IMR-90 (cell line): ENCODE results near the gene GRM4. TPM values are rescaled to one million over a fixed set of nuclear protein-coding genes. Genes with fewer than 3 reads are reported as not detected.

ENCODE experiments used
- ATAC-seq: fragments of 200-7000 bp; cut with Tn5 transposase; 2 replicates; pipeline ENCODE4 v1.9.1; 2020; ENCODE audit warnings: low read depth, mild to moderate bottlenecking, moderate library complexity
- BruUV-seq: library from RNA; stranded (reverse); fragments of 400-500 nt; replicated peaks from 2 replicates; lab custom pipeline; 2021; lab: Mats Ljungman, UMichigan
- CTCF ChIA-PET: fragments of 300-600 bp; formaldehyde crosslinking; extraction: SDS; loops from one replicate; lab custom pipeline; 2021; ENCODE audit warnings: antibody characterized with exemption; lab: Yijun Ruan, JAX
- POLR2A ChIA-PET: fragments of 300-600 bp; sonication (Branson Sonifier 250); formaldehyde crosslinking; loops from one replicate; lab custom pipeline; 2022; ENCODE audit warnings: antibody characterized with exemption; ENCODE audit not compliant: unreplicated experiment; lab: Charles Lee
- DNase-seq: peaks from one replicate; pipeline ENCODE4 v3.0.0; 2013
- H2AFZ ChIP-seq: replicated peaks from 2 replicates; pipeline ENCODE3; 2013; ENCODE audit warnings: low read length, mild to moderate bottlenecking; ENCODE audit not compliant: poor library complexity
- H2AK5ac ChIP-seq: 2 replicates; pipeline ENCODE4 v1.6.1; 2013; ENCODE audit warnings: low read depth, low read length, inconsistent platforms
- H2AK9ac ChIP-seq: replicated peaks from 2 replicates; pipeline ENCODE3; 2013; ENCODE audit warnings: mild to moderate bottlenecking, low read depth, low read length, moderate library complexity; ENCODE audit not compliant: poor library complexity
- H2BK120ac ChIP-seq: 2 replicates; pipeline ENCODE4 v1.6.1; 2013; ENCODE audit warnings: low read depth, low read length, inconsistent platforms
- H2BK15ac ChIP-seq: 3 replicates; pipeline ENCODE4 v1.6.1; 2013; ENCODE audit warnings: low read depth, low read length, inconsistent platforms
- H2BK20ac ChIP-seq: 2 replicates; pipeline ENCODE4 v1.6.1; 2013; ENCODE audit warnings: low read depth, mild to moderate bottlenecking, inconsistent platforms, low read length, moderate library complexity
- H2BK5ac ChIP-seq: 2 replicates; pipeline ENCODE4 v1.6.1; 2013; ENCODE audit warnings: mild to moderate bottlenecking, low read depth, low read length, inconsistent platforms; ENCODE audit not compliant: poor library complexity, severe bottlenecking
- H3K14ac ChIP-seq: replicated peaks from 2 replicates; pipeline ENCODE4 v1.6.1; 2013; ENCODE audit warnings: low read depth, low read length, inconsistent platforms
- H3K18ac ChIP-seq: 2 replicates; pipeline ENCODE4 v1.6.1; 2013; ENCODE audit warnings: low read depth, low read length, control low read depth
- H3K23ac ChIP-seq: 2 replicates; pipeline ENCODE4 v1.6.1; 2013; ENCODE audit warnings: low read depth, low read length, inconsistent platforms
- H3K27ac ChIP-seq: 2 replicates; pipeline ENCODE4 v1.5.1; 2013; ENCODE audit warnings: mild to moderate bottlenecking, control low read depth, low read length; ENCODE audit not compliant: insufficient read depth
- H3K27me3 ChIP-seq: 2 replicates; pipeline ENCODE4 v1.6.1; 2013; ENCODE audit warnings: low read length; ENCODE audit not compliant: control insufficient read depth, insufficient read depth
- H3K36me3 ChIP-seq: 2 replicates; pipeline ENCODE4 v1.6.1; 2013; ENCODE audit warnings: low read length, mixed read lengths; ENCODE audit not compliant: control insufficient read depth, insufficient read depth
- H3K4ac ChIP-seq: 2 replicates; pipeline ENCODE4 v1.6.1; 2013; ENCODE audit warnings: low read depth, low read length, inconsistent platforms
- H3K4me1 ChIP-seq: 2 replicates; pipeline ENCODE4 v1.6.1; 2013; ENCODE audit warnings: low read length, mixed read lengths; ENCODE audit not compliant: control insufficient read depth, insufficient read depth
- H3K4me2 ChIP-seq: 2 replicates; pipeline ENCODE4 v1.6.1; 2013; ENCODE audit warnings: low read depth, mild to moderate bottlenecking, control low read depth, low read length, moderate library complexity
- H3K4me3 ChIP-seq: 2 replicates; pipeline ENCODE4 v1.5.1; 2013; ENCODE audit warnings: low read depth, mild to moderate bottlenecking, control low read depth, low read length, moderate library complexity; ENCODE audit not compliant: insufficient read depth
- H3K56ac ChIP-seq: 2 replicates; pipeline ENCODE4 v1.6.1; 2013; ENCODE audit warnings: low read length, inconsistent platforms; ENCODE audit not compliant: insufficient read depth; ENCODE audit errors: extremely low read depth
- H3K79me1 ChIP-seq, 2 experiments: 2 replicates each; pipeline ENCODE4 v1.6.1; 2013; ENCODE audit warnings: low read length in 2 of 2, inconsistent platforms in 1 of 2, low read depth in 1 of 2
- H3K9ac ChIP-seq: 2 replicates; pipeline ENCODE4 v1.6.1; 2013; ENCODE audit warnings: low read depth, low read length, control low read depth
- H3K9me1 ChIP-seq: 2 replicates; pipeline ENCODE4 v1.6.1; 2013; ENCODE audit warnings: low read length, inconsistent platforms; ENCODE audit not compliant: insufficient read depth
- H3K9me3 ChIP-seq: 2 replicates; pipeline ENCODE4 v1.6.1; 2013; ENCODE audit warnings: low read length; ENCODE audit not compliant: control insufficient read depth, insufficient read depth
- H4K20me1 ChIP-seq: 2 replicates; pipeline ENCODE4 v1.6.1; 2013; ENCODE audit warnings: low read length, inconsistent platforms; ENCODE audit not compliant: insufficient read depth
- H4K5ac ChIP-seq: 2 replicates; pipeline ENCODE4 v1.6.1; 2013; ENCODE audit warnings: mild to moderate bottlenecking, low read depth, low read length, control low read depth
- H4K8ac ChIP-seq, 2 experiments: 2 replicates each; pipeline ENCODE4 v1.6.1; 2013; ENCODE audit warnings: low read depth in 2 of 2, low read length in 2 of 2, control low read depth in 1 of 2, inconsistent platforms in 1 of 2
- H4K91ac ChIP-seq: 2 replicates; pipeline ENCODE4 v1.6.1; 2013; ENCODE audit warnings: low read depth, low read length, inconsistent platforms; ENCODE audit not compliant: insufficient read depth
- BHLHE40 ChIP-seq: fragments of 150-350 bp; IDR thresholded peaks from 2 replicates; pipeline ENCODE4 v1.6.1; 2016; ENCODE audit warnings: mild to moderate bottlenecking, low read depth, low read length
- CEBPB ChIP-seq: IDR thresholded peaks from 2 replicates; pipeline ENCODE4 v1.6.1; 2012; ENCODE audit warnings: low read depth, low read length, improper control_type of control experiment
- FOS ChIP-seq: fragments of 150-350 bp; IDR thresholded peaks from 2 replicates; pipeline ENCODE4 v1.6.1; 2016; ENCODE audit warnings: low read depth, low read length
- MAFK ChIP-seq: IDR thresholded peaks from 2 replicates; pipeline ENCODE4 v1.6.1; 2012; ENCODE audit warnings: low read depth, low read length, improper control_type of control experiment
- MAZ ChIP-seq: IDR thresholded peaks from 2 replicates; pipeline ENCODE4 v1.6.1; 2012; ENCODE audit warnings: low read depth, mild to moderate bottlenecking, low read length, improper control_type of control experiment, moderate library complexity, borderline replicate concordance
- NFE2L2 ChIP-seq: fragments of 150-350 bp; IDR thresholded peaks from 2 replicates; pipeline ENCODE4 v1.6.1; 2016; ENCODE audit warnings: low read depth, mild to moderate bottlenecking, low read length
- RAD21 ChIP-seq: IDR thresholded peaks from 2 replicates; pipeline ENCODE4 v1.6.1; 2012; ENCODE audit warnings: low read length, improper control_type of control experiment
- RCOR1 ChIP-seq: IDR thresholded peaks from 2 replicates; pipeline ENCODE4 v1.6.1; 2012; ENCODE audit warnings: mild to moderate bottlenecking, low read length, improper control_type of control experiment; ENCODE audit not compliant: insufficient replicate concordance
- RFX5 ChIP-seq: IDR thresholded peaks from 2 replicates; pipeline ENCODE4 v1.8.0; 2012; ENCODE audit warnings: low read depth, mild to moderate bottlenecking, low read length, moderate library complexity
- SMC3 ChIP-seq: fragments of 150-350 bp; IDR thresholded peaks from 2 replicates; pipeline ENCODE4 v1.6.1; 2016; ENCODE audit warnings: low read depth, mild to moderate bottlenecking, antibody characterized with exemption, low read length, moderate library complexity
- WGBS, 2 experiments: methylation state at CpG; one replicate each; pipeline versions ENCODE4 v1.1.5 to v1.1.7; 2013; ENCODE audit warnings: missing lambda C conversion rate in 2 of 2; ENCODE audit not compliant: insufficient read length in 1 of 2; ENCODE audit errors: extremely low coverage in 2 of 2; 5-methylcytosine and 5-hydroxymethylcytosine counted together
- dilution Hi-C: fragments of 300-500 bp; cut with HindIII; formaldehyde crosslinking; loops from one replicate; pipeline ENCODE4 v1.14.3; 2018; ENCODE audit warnings: low sequenced_read_pairs; ENCODE audit not compliant: unreplicated experiment
- in situ Hi-C: fragments of 300-500 bp; cut with MboI; formaldehyde crosslinking; loops from 3 replicates; pipeline ENCODE4 v1.14.3; 2019; ENCODE audit warnings: low sequenced_read_pairs, inconsistent platforms, mixed read lengths
- intact Hi-C: fragments of 100-400 bp; cut with micrococcal nuclease; formaldehyde crosslinking; loops from 2 replicates; pipeline ENCODE4 v1.10.0; 2022
- polyA plus RNA-seq, 3 experiments: library from polyadenylated mRNA; depleted of rRNA; stranded (reverse); fragments of >200 nt; gene quantifications; 2 replicates each; pipeline ENCODE4 v1.2.3, GENCODE V29; 2012; ENCODE audit warnings: low replicate concordance in 1 of 3
- total RNA-seq: library from RNA; depleted of rRNA; stranded (reverse); fragments of >200 nt; gene quantifications from 2 replicates; pipeline ENCODE4 v1.2.3, GENCODE V29; 2012
- TF ChIP-seq, protein P1 (sequence below): fragments of 150-350 bp; IDR thresholded peaks from 2 replicates; pipeline ENCODE4 v1.6.1; 2017; ENCODE audit warnings: mild to moderate bottlenecking, antibody characterized with exemption, low read length, low read depth
- TF ChIP-seq, protein P2 (sequence below): fragments of 150-350 bp; IDR thresholded peaks from 2 replicates; pipeline ENCODE4 v1.6.1; 2016; ENCODE audit warnings: low read depth, mild to moderate bottlenecking, low read length, moderate library complexity, borderline replicate concordance

GRM4 gene
- total and polyA plus RNA-seq, 2 of the 4 experiments (the other 2 are of a cell fraction) = 0.02 TPM; not detected in 1

DNA sequence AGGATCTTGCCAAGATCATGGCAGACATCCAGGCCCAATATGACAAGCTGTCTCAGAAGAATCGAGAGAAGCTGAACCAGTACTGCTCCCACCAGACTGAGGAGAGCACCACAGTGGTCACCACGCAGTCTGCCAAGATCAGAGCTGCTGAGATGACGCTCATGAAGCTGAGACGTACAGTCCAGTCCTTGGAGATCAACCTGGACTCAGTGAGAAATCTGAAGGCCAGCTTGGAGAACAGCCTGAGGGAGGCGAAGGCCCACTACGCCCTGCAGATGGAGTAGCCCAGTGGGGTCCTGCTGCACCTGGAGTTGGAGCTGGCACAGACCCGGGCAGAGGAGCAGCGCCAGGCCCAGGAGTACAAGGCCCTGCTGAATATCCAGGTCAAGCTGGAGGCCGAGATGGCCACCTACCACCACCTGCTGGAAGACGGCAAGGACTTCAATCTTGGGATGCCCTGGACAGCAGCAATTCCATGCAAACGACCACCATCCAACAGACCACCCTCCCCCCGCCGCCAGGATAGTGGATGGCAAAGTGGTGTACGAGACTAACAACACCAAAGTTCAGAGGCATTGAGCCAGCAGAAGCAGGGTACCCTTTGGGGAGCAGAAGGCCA is 44.7 kb upstream of the GRM4 start:
- no peak overlapping the region for H4K91ac ChIP-seq
- H4K20me1 ChIP-seq = no peaks in the 10 kb centered on the region
- H3K56ac ChIP-seq = no peak overlapping the region
- ChIA-PET CTCF (no interaction called here), POLR2A (no interaction called here)
- no peak overlapping the region for H4K8ac ChIP-seq
- no peak overlapping the region for H2BK20ac ChIP-seq
- ATAC-seq (no peak), DNase-seq (no peak)
- no peak overlapping the region for H4K5ac ChIP-seq
- peaks cover 2% of the 10 kb centered on the region; the same call in 1 of the 2 replicates for H3K27me3 ChIP-seq
- no peak overlapping the region for H3K4me2 ChIP-seq
- H2BK5ac ChIP-seq = no peak overlapping the region
- H3K9me3 ChIP-seq = no peaks in the 10 kb centered on the region
- dilution Hi-C loops = no loop called here
- H3K4ac ChIP-seq = no peak overlapping the region
- in situ Hi-C loops = loop anchor here (10.0 kb wide), 1 partner anchor 414 kb away; no protein-coding TSS in a partner anchor
- H3K4me1 ChIP-seq = no peaks in the 10 kb centered on the region
- H2BK120ac ChIP-seq = no peak overlapping the region
- no peaks in the 10 kb centered on the region for H3K79me1 ChIP-seq
- no peak overlapping the region for H2BK15ac ChIP-seq
- no peak overlapping the region for H2AK9ac ChIP-seq
- no peak overlapping the region for H3K4me3 ChIP-seq
- intact Hi-C loops = no loop called here
- no peak overlapping the region for H3K18ac ChIP-seq
- no peak overlapping the region for H3K9ac ChIP-seq
- no peak overlapping the region for H2AFZ ChIP-seq
- H3K14ac ChIP-seq = no peak overlapping the region
- H3K9me1 ChIP-seq = no peaks in the 10 kb centered on the region
- no TSS peak for BruUV-seq
- 60% methylated on average over 4 of the region's 14 CpGs; no CpG with 5 or more reads in 1 of the 2 experiments for WGBS, 2 experiments
- TF ChIP-seq BHLHE40 = no peak
- no peak for TF ChIP-seq MAFK
- no peak for TF ChIP-seq MAZ
- TF ChIP-seq, protein P1, sequence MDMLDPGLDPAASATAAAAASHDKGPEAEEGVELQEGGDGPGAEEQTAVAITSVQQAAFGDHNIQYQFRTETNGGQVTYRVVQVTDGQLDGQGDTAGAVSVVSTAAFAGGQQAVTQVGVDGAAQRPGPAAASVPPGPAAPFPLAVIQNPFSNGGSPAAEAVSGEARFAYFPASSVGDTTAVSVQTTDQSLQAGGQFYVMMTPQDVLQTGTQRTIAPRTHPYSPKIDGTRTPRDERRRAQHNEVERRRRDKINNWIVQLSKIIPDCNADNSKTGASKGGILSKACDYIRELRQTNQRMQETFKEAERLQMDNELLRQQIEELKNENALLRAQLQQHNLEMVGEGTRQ = no peak
- TF ChIP-seq RFX5 = no peak
- TF ChIP-seq RAD21 = no peak
- no peak for TF ChIP-seq FOS
- TF ChIP-seq RCOR1 = no peak
- no peak for TF ChIP-seq NFE2L2
- no peak for TF ChIP-seq SMC3
- TF ChIP-seq CEBPB = no peak
- TF ChIP-seq, protein P2, sequence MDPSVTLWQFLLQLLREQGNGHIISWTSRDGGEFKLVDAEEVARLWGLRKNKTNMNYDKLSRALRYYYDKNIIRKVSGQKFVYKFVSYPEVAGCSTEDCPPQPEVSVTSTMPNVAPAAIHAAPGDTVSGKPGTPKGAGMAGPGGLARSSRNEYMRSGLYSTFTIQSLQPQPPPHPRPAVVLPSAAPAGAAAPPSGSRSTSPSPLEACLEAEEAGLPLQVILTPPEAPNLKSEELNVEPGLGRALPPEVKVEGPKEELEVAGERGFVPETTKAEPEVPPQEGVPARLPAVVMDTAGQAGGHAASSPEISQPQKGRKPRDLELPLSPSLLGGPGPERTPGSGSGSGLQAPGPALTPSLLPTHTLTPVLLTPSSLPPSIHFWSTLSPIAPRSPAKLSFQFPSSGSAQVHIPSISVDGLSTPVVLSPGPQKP = no peak
- H3K36me3 ChIP-seq = no peaks in the 10 kb centered on the region
- H3K23ac ChIP-seq = no peak overlapping the region
- no peak overlapping the region for H3K27ac ChIP-seq
- H2AK5ac ChIP-seq = no peak overlapping the region
